SU-DHL-6 (cell line): ENCODE data around the gene BRSK2.
A peak's percentile ranks its signal among the peaks of the same experiment; 100 is the strongest.

Experiments
- EZH2phosphoT487 ChIP-seq: fragments of 200-600 bp; sonication (generic), shearing (Covaris generic); conservative IDR thresholded peaks from 2 replicates; pipeline ENCODE4 v1.6.1; 2018; ENCODE audit warnings: mild to moderate bottlenecking, antibody characterized with exemption, low read length, moderate library complexity, mixed read lengths
- TF ChIP-seq, protein P1 (sequence below): fragments of 200-600 bp; sonication (generic); IDR thresholded peaks from one replicate; pipeline ENCODE4 v1.5.1; 2017; ENCODE audit warnings: antibody characterized with exemption, mild to moderate bottlenecking, low read length, moderate library complexity; ENCODE audit not compliant: insufficient read depth, poor library complexity, severe bottlenecking

DNA sequence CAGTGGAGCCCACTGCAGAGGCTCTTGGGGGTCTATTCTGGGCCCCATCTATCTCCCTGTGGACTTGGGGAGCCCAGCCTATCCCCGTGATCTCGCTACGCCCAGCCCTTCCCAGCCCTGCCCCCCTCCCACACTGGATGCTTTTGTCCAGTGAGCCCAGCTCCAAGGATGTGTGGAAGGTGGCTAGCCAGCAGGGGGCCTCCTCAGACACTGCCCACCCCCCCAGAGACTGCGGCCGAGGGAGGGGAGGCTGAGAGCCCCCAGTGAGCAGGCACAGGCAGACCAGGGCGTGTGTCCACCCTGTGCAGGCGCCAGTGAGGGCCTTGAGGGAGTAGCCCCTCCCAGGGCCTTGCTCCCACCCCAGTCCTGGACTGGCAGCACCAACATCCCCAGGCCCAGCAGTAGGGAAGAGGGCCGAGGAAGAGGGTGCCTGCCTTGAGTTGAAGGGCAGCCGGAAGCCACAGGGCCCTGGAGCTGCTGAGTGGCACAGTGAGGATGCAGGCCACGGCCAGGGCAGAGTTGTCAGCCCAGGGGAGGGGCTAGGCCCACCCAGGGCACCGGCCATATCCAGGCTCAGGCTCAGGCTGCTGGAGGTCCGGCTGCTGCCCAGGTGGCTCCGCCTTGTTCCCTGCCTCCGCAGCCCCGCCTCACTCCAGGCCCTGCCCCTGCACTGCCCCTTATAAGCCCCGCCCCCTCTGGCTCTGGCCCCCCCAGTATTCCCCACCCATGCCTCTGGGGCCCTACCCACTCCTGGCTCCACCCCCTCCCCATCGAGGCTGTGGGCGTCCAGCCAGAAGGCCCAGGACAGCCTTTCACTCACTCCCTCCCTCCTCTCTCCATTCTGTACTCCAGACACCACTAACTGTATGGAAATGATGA lies 68.8 kb downstream of the BRSK2 start:
- TF ChIP-seq, protein P1, sequence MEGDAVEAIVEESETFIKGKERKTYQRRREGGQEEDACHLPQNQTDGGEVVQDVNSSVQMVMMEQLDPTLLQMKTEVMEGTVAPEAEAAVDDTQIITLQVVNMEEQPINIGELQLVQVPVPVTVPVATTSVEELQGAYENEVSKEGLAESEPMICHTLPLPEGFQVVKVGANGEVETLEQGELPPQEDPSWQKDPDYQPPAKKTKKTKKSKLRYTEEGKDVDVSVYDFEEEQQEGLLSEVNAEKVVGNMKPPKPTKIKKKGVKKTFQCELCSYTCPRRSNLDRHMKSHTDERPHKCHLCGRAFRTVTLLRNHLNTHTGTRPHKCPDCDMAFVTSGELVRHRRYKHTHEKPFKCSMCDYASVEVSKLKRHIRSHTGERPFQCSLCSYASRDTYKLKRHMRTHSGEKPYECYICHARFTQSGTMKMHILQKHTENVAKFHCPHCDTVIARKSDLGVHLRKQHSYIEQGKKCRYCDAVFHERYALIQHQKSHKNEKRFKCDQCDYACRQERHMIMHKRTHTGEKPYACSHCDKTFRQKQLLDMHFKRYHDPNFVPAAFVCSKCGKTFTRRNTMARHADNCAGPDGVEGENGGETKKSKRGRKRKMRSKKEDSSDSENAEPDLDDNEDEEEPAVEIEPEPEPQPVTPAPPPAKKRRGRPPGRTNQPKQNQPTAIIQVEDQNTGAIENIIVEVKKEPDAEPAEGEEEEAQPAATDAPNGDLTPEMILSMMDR = peak; percentile 43
- TF ChIP-seq EZH2phosphoT487 = no peak
